Hepatocyte (in vitro differentiated cells): ENCODE data around the gene PKDREJ. TPM values are rescaled to one million over a fixed set of nuclear protein-coding genes. Genes with fewer than 3 reads are reported as not detected.

Experiments
- DNase-seq: peaks from one replicate; pipeline ENCODE4 v3.0.0-alpha.2; 2016; ENCODE audit warnings: low spot score
- H2AFZ ChIP-seq: fragments of 200-600 bp; sonication (generic); 2 replicates; pipeline ENCODE4 v1.6.0; 2016; ENCODE audit warnings: antibody characterized with exemption, mild to moderate bottlenecking
- H3K27ac ChIP-seq: fragments of 200-600 bp; sonication (generic); 2 replicates; pipeline ENCODE4 v1.5.1; 2016; ENCODE audit warnings: mild to moderate bottlenecking
- H3K27me3 ChIP-seq: fragments of 200-600 bp; sonication (generic); 2 replicates; pipeline ENCODE4 v1.6.1; 2016
- H3K36me3 ChIP-seq: fragments of 200-600 bp; sonication (generic); replicated peaks from 2 replicates; pipeline ENCODE4 v1.5.1; 2016; ENCODE audit warnings: low read depth; ENCODE audit not compliant: insufficient read depth
- H3K4me1 ChIP-seq: fragments of 200-600 bp; sonication (generic); 2 replicates; pipeline ENCODE4 v1.5.1; 2016; ENCODE audit warnings: mild to moderate bottlenecking, moderate library complexity; ENCODE audit not compliant: insufficient read depth
- H3K4me2 ChIP-seq: fragments of 200-600 bp; sonication (generic); 2 replicates; pipeline ENCODE4 v1.6.0; 2016
- H3K4me3 ChIP-seq: fragments of 200-600 bp; sonication (generic); 2 replicates; pipeline ENCODE4 v1.5.1; 2016; ENCODE audit warnings: mild to moderate bottlenecking
- H3K79me2 ChIP-seq: fragments of 200-600 bp; sonication (generic); 2 replicates; pipeline ENCODE4 v1.6.0; 2017; ENCODE audit warnings: mild to moderate bottlenecking
- H3K9me2 ChIP-seq: fragments of 200-600 bp; sonication (generic); replicated peaks from 2 replicates; pipeline ENCODE4 v1.6.0; 2017; ENCODE audit warnings: mild to moderate bottlenecking; ENCODE audit not compliant: insufficient read depth
- H3K9me3 ChIP-seq: fragments of 200-600 bp; sonication (generic); 2 replicates; pipeline ENCODE4 v1.5.1; 2016; ENCODE audit warnings: low read depth, mild to moderate bottlenecking
- H4K20me1 ChIP-seq: fragments of 200-600 bp; sonication (generic); 2 replicates; pipeline ENCODE4 v1.6.0; 2016; ENCODE audit warnings: mild to moderate bottlenecking; ENCODE audit not compliant: insufficient read depth, poor library complexity, severe bottlenecking
- EZH2 ChIP-seq: fragments of 200-600 bp; sonication (generic); IDR thresholded peaks from 2 replicates; pipeline ENCODE4 v1.6.1; 2016; ENCODE audit warnings: antibody characterized with exemption, mild to moderate bottlenecking, borderline replicate concordance
- EZH2phosphoT487 ChIP-seq: fragments of 200-600 bp; sonication (generic); IDR thresholded peaks from one replicate; pipeline ENCODE4 v1.6.1; 2018; ENCODE audit warnings: antibody characterized with exemption, mild to moderate bottlenecking, low read depth, moderate library complexity; ENCODE audit not compliant: unreplicated experiment, severe bottlenecking
- WGBS: methylation state at CpG from one replicate; pipeline ENCODE4 v1.1.6; 2016; ENCODE audit warnings: low lambda C conversion rate; ENCODE audit errors: missing lambda C conversion rate; 5-methylcytosine and 5-hydroxymethylcytosine counted together
- polyA plus RNA-seq: library from polyadenylated mRNA; unstranded; fragments of >200 nt; fragmentation: Nextera tagmentation; extraction: Ambion mirVana; gene quantifications from 2 replicates; pipeline ENCODE4 v1.2.1, GENCODE V29; 2016
- total RNA-seq: library from RNA; depleted of rRNA; stranded (reverse); fragments of >200 nt; gene quantifications from 2 replicates; pipeline ENCODE4 v1.2.3, GENCODE V29; 2014
- TF ChIP-seq, protein P1 (sequence below): fragments of 200-600 bp; sonication (generic); IDR thresholded peaks from 2 replicates; pipeline ENCODE4 v1.5.1; 2016; ENCODE audit warnings: antibody characterized with exemption, mild to moderate bottlenecking; ENCODE audit not compliant: poor library complexity

Gene PKDREJ
- total and polyA plus RNA-seq, 2 experiments from 2014 or later: 0.16 TPM; not detected in 1

DNA sequence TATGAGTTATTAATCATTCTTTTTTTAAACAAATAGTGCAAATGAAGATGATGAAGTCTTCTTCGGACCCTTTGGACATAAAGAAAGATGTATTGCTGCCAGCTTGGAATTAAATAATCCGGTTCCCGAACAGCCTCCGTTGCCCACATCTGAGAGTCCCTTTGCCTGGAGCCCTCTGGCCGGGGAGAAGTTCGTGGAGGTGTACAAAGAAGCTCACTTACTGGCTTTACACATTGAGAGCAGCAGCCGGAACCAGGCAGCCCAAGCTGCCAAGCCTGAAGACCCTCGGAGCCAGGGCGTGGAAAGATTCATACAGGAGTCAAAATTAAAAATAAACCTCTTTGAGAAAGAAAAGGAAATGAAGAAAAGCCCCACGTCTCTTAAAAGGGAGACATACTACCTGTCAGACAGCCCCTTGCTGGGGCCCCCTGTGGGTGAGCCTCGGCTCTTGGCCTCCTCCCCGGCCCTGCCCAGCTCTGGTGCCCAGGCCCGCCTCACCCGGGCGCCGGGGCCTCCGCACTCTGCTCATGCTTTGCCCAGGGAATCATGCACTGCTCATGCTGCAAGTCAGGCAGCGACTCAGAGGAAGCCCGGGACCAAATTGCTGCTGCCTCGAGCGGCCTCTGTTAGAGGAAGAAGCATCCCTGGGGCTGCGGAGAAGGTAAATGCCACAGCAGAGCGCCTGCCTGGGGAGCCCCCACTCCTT lies 45.3 kb upstream of the PKDREJ start:
- H3K4me2 ChIP-seq: no peak overlapping the region
- H4K20me1 ChIP-seq: no peaks in the 10 kb centered on the region
- no peak for TF ChIP-seq EZH2phosphoT487
- no peaks in the 10 kb centered on the region for H3K9me3 ChIP-seq
- H3K27ac ChIP-seq: no peak overlapping the region
- WGBS: 97% methylated on average over 23 of the region's 23 CpGs
- no peaks in the 10 kb centered on the region for H3K9me2 ChIP-seq
- H2AFZ ChIP-seq: no peak overlapping the region
- no peak for DNase-seq
- H3K27me3 ChIP-seq: no peaks in the 10 kb centered on the region
- no peaks in the 10 kb centered on the region for H3K36me3 ChIP-seq
- no peaks in the 10 kb centered on the region for H3K4me1 ChIP-seq
- peaks cover 41% of the 10 kb centered on the region for H3K79me2 ChIP-seq
- H3K4me3 ChIP-seq: no peak overlapping the region

DNA sequence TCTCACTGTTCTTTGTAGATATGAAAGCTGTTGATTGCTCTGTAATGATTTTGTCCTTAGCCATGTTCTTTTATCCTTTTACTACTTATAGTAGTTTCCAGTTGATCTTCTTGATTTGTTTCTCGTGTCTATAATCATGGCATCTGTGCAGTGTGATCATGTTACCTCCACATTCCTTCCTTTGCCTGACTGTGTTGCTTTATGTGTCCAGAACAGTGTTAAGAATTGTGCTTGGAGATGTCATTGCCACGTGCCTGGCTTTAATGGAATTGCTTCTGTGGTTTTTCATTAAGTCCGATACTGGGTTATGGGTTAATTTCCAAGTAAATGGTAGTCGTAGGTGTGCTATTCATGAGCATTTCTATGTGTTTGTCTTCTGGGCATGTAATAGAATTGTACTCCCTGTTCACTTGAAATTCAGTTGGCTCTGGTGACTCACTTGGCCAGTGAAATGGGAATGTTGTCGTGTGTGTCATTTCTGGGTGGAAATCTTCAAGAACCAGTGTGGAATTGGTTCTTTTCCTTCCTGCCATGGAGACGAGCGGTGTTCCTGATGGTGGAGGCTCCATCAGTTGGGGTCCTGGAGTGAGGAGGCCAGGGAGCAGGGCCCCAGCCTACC lies 40.3 kb upstream of the PKDREJ start:
- Histone ChIP-seq H4K20me1 (no peaks in the 10 kb centered on the region), H2AFZ (no peak overlapping the region), H3K27me3 (no peaks in the 10 kb centered on the region), H3K4me2 (no peak overlapping the region), H3K4me3 (no peak overlapping the region), H3K36me3 (no peaks in the 10 kb centered on the region), H3K9me3 (no peaks in the 10 kb centered on the region), H3K27ac (no peak overlapping the region), H3K79me2 (peaks cover 71% of the 10 kb centered on the region), H3K9me2 (no peaks in the 10 kb centered on the region), H3K4me1 (no peaks in the 10 kb centered on the region)
- WGBS: 94% methylated on average over 7 of the region's 7 CpGs
- no peak for TF ChIP-seq EZH2
- TF ChIP-seq, protein P1, sequence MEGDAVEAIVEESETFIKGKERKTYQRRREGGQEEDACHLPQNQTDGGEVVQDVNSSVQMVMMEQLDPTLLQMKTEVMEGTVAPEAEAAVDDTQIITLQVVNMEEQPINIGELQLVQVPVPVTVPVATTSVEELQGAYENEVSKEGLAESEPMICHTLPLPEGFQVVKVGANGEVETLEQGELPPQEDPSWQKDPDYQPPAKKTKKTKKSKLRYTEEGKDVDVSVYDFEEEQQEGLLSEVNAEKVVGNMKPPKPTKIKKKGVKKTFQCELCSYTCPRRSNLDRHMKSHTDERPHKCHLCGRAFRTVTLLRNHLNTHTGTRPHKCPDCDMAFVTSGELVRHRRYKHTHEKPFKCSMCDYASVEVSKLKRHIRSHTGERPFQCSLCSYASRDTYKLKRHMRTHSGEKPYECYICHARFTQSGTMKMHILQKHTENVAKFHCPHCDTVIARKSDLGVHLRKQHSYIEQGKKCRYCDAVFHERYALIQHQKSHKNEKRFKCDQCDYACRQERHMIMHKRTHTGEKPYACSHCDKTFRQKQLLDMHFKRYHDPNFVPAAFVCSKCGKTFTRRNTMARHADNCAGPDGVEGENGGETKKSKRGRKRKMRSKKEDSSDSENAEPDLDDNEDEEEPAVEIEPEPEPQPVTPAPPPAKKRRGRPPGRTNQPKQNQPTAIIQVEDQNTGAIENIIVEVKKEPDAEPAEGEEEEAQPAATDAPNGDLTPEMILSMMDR: no peak
- no peak for TF ChIP-seq EZH2phosphoT487
- no peak for DNase-seq

DNA sequence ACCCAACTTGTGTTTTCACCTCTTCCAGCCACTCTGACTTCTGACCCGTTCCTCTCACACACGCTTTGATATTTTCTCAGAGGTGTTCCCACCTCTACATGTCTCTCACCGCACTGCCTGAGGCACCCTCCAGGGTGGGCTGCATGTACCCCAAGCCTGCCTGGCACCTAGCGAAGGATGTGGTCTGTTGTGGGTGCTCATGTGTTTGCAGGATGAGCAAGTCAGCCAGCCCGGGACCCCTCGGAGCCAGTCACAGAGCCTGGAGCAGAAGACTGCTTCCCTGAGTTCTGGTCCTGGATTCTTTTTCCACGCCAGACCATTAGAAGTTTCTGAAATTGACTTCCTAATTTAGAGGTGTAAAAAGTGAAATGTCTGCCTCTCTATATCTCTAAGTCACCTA lies 37.3 kb upstream of the PKDREJ start:
- H3K36me3 ChIP-seq: no peaks in the 10 kb centered on the region
- H3K4me3 ChIP-seq: no peak overlapping the region
- peaks cover 6% of the 10 kb centered on the region for H3K4me1 ChIP-seq
- no peaks in the 10 kb centered on the region for H3K27me3 ChIP-seq
- H4K20me1 ChIP-seq: no peaks in the 10 kb centered on the region
- TF ChIP-seq EZH2phosphoT487: no peak
- TF ChIP-seq EZH2: no peak
- TF ChIP-seq, protein P1: no peak
- peaks cover 56% of the 10 kb centered on the region for H3K79me2 ChIP-seq
- no peaks in the 10 kb centered on the region for H3K9me3 ChIP-seq
- H2AFZ ChIP-seq: no peak overlapping the region
- DNase-seq: no peak
- no peak overlapping the region for H3K27ac ChIP-seq
- no peak overlapping the region for H3K4me2 ChIP-seq
- WGBS: 94% methylated on average over 7 of the region's 7 CpGs
- H3K9me2 ChIP-seq: no peaks in the 10 kb centered on the region

DNA sequence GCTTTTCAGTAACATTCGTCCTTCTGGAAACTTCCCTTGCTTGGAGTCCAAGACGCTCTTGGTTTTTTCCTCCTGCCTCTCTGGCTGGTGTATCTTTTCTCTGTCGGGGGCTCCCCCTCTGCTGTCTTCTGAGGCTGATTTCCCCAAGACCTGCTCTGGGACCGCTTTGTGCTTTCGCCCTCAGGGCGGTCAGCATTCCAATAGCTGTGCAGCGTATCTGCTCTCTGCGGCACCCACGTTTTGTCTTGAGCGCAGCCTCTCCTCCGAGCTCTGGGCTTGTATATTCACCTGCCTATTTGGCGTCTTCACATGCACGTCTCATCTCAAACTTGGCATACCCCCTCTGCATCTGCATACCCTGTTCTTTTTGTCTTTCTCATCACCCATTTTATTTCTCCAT lies 36.0 kb upstream of the PKDREJ start:
- H3K4me1 ChIP-seq: peaks cover 8% of the 10 kb centered on the region
- H2AFZ ChIP-seq: no peak overlapping the region
- H3K27ac ChIP-seq: no peak overlapping the region
- TF ChIP-seq EZH2phosphoT487 (no peak), EZH2 (no peak)
- TF ChIP-seq, protein P1: no peak
- 97% methylated on average over 13 of the region's 13 CpGs for WGBS
- H3K4me3 ChIP-seq: no peak overlapping the region
- no peaks in the 10 kb centered on the region for H3K9me3 ChIP-seq
- H3K4me2 ChIP-seq: no peak overlapping the region
- H3K27me3 ChIP-seq: no peaks in the 10 kb centered on the region
- H3K79me2 ChIP-seq: peaks cover 44% of the 10 kb centered on the region
- no peaks in the 10 kb centered on the region for H3K9me2 ChIP-seq
- DNase-seq: no peak
- no peaks in the 10 kb centered on the region for H4K20me1 ChIP-seq
- H3K36me3 ChIP-seq: no peaks in the 10 kb centered on the region
